ENCODE data around the gene SPDYE3.
"Not testable (repeated sequence)": the region's sequence is repeated elsewhere in the genome, so short reads cannot be mapped to it uniquely, and the experiment has no call there.

SPDYE3 gene, protein sequence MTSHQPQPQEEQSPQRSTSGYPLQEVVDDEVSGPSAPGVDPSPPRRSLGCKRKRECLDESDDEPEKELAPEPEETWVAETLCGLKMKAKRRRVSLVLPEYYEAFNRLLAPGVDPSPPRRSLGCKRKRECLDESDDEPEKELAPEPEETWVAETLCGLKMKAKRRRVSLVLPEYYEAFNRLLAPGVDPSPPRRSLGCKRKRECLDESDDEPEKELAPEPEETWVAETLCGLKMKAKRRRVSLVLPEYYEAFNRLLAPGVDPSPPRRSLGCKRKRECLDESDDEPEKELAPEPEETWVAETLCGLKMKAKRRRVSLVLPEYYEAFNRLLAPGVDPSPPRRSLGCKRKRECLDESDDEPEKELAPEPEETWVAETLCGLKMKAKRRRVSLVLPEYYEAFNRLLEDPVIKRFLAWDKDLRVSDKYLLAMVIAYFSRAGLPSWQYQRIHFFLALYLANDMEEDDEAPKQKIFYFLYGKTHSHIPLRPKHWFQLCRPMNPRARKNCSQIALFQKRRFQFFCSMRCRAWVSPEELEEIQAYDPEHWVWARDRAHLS

DNA sequence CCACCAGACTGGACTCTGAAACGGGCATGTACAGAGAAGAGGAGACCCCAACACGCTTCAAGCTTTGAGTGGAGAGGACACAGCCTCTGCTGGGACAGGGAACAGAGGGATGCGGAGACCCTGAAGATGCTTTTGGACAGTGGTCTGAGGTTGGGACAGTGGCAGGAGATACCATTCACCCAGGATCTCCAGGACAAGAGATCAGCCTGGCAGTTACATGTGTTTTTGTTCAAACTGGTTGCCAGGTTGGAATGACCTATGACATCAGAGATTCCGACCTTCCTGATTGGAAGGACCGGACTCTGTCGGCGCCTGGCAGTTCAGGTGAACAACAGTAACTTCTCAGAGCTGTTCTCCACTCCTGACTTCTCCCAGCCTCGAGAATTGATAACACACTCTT, at the start of gene SPDYE3:
SPDYE3 (plus strand) TSS at position 301 of the 400 bp plus-strand sequence. CDS start 184 bp downstream, outside the sequence.
- DNase-seq (ENCODE audit: low read depth): not testable (repeated sequence)

DNA sequence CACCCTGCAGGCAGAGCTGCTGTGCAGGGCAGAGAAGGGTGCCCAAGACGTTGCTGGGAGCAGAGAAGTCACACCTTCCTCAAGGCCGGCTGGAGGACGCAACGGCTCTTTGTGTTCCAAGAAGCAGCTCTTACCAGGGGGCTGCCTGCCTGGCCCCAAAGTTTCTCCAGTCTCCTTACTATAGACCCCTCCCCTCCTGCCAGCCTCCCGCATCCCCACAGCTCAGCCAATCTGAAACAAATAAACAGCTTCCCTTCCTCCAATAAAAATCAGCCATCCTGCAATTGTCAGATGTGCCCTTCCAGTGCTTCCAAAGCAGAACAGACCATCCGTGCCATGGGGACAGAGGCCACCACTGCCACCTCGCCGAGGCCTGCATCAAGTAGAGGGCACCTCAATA, 47.5 kb upstream of the SPDYE3 start:
- not testable (repeated sequence) for DNase-seq (ENCODE audit: low read depth)

DNA sequence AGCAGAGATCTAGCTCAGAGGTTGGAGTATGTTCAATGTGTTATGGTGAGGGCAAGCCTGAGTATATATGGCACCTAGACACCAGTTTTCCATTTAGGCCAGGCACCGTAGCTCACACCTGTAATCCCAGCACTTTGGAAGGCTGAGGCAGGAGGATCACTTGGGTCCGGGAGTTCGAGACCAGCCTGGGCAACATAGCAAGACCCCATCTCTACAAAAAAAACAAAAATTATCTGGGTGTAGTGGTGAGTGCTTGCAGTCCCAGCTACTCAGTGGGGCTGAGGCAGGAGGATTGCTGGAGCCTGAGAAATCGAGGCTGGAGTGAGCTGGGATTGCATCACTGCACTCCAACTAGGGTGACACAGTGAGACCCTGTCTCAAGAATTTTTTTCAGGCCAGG, 44.6 kb upstream of the SPDYE3 start:
- DNase-seq (ENCODE audit: low read depth): not testable (repeated sequence)

DNA sequence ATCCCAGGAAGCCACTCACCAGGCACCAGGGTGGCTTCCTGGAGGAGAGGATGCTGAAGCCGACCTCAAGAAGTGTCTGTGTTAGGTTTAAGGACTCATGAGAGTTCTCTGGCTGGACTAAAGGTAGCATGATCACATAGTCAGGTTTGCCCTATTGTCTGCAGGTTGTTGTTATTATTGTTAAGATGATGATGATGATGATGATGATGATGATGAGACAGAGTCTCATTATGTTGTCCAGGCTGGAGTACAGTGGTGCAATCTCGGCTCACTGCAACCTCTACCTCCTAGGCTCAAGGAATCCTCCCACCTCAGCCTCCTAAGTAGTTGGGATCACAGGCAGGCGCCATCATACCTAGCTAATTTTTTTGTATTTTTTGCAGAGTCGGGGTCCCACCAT, 43.3 kb upstream of the SPDYE3 start:
- not testable (repeated sequence) for DNase-seq (ENCODE audit: low read depth)

DNA sequence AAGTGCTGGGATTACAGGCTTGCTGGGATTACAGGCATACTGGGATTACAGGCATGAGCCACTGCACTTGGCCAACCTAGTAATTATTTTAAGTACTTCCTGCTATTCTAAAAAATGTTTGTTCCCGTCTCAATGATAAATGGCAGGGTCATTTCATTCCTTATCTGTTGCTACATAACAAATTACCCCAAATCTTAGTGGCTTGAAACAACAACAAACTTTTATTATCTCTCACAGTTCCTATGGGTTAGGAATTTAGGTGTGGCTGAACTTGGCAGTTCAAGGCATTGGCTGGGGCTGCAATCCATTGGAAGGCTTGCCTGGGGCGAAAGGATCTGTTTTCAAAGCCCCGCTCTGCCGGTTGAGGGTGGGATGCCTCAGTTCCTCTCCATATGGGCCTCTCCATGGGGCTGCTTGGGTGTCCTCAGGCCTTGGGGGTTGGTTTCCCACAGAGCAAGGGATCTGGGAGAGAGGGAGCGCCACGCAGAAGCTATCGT, 42.8 kb upstream of the SPDYE3 start:
- DNase-seq (ENCODE audit: low read depth): not testable (repeated sequence)

DNA sequence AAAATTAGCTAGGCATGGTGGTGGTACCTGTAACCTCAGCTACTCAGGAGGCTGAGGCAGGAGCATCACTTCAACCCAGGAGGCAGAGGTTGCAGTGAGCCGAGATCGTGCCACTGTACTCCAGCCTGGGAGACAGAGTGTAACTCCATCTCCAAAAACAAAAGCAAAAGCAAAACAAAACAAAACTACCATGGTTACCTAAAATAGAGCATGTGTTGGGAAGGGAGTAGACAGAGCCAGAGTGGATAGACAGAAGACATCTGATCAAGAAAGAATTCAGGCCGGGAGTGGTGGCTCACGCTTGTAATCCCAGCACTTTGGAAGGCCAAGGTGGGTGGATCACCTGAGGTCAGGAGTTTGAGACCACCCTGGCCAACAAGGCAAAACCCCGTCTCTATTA, 41.7 kb upstream of the SPDYE3 start:
- DNase-seq (ENCODE audit: low read depth): not testable (repeated sequence)

DNA sequence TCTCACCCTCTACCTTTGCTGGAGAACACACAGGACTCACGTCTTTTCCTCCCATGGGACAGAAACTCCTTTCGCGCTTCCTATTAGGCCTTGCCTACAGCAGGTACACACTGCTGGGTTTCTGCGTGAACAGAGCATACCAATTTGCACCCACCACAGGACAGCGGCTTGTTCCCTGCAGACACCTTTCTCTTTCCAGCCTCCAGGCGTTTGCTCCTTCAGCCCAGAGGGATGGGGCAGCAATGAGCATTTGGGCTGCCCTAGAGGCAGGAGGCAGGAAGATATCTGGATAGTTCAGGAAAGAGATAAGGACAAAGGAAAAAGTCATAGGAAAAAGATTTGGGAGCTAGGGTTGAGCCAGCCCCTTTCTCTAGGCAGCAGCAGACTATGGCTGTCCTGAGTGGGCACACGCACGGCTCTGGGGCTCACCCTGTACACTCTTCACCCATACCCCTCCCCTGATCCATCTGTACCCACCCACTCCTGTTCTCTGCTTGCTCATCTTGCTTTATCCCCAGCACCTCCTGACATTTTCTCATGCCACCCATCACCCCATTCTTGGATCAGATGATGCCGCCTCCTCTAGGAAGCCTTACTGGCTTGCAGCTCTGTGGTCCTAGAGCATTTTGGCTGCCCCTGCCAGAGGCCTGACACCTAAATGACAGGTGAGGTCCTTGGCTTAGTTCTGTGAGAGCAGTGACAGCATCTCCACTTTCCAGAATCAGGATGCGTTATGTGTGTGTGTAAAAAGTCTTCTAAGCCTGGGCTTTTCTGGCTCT, 40.7 kb upstream of the SPDYE3 start:
- no peak for DNase-seq (ENCODE audit: low read depth)

DNA sequence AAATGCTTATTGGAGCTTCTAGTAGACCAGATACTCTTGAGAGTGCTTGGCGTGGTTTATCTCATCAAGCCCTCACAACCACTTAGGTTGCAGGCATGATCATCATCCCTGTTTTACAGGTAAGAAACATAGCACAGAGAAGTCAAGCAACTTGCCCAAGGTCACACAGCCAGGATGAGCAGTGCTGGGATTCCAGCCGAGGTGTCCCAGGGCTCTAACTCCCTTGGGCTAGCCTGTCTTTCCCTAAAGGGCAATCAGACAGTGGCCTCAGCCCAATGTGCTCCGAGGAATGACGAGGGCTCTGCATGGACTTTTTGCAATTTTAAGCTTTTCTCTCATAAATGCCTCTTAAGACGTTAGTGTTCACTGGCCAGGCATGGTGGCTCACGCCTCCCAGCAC, 39.9 kb upstream of the SPDYE3 start:
- DNase-seq (ENCODE audit: low read depth): no peak

DNA sequence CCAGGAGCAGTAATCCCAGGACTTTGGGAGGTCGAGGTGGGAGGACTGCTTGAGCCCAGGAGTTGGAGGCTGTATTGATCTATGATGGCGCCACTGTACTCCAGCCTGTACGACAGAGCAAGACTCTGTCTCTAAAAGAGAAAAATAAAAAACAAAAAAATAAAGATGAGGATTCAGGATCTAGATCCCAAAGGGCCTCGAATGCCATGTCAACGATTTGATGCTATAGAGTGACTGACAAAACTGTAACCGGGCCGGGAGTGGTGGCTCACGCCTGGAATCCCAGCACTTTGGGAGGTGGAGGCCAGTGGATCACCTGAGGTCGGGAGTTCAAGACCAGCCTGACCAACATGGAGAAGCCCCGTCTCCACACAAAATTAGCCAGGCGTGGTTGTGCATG, 38.6 kb upstream of the SPDYE3 start:
- not testable (repeated sequence) for DNase-seq (ENCODE audit: low read depth)

DNA sequence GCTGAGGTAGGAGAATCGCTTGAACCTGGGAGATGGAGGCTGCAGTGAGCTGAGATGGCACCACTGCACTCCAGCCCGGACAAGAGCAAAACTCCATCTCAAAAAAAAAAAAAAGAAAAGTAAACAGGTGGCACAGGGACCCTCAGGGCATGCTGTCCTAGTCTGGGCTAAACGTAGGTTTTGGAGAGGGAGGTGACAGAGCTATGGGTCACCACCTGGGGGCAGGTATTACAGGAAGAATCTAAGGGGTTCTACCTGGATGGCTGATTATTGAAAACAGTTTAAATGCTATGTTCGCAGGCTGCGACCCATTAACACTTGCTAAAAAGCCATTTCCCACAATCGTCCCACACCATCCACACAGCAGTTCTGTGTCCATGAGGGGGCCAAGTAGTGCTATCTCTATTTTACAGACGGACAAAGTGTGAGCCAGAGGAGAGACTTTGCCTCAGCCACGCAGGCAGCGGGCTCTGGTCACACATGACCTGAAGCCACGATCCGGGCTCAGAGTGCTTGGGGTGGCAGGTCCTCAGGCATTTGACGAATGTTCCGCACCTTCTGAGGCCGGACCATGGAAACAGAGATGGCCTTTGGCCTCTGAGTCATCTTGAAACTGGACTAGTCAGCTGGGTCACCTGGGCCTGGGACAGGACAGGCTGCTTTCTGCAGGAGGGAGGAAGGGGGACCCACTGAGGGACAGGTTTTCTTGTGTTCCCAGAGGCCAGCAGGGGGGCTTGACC, 38.0 kb upstream of the SPDYE3 start:
- DNase-seq (ENCODE audit: low read depth): not testable (repeated sequence)

DNA sequence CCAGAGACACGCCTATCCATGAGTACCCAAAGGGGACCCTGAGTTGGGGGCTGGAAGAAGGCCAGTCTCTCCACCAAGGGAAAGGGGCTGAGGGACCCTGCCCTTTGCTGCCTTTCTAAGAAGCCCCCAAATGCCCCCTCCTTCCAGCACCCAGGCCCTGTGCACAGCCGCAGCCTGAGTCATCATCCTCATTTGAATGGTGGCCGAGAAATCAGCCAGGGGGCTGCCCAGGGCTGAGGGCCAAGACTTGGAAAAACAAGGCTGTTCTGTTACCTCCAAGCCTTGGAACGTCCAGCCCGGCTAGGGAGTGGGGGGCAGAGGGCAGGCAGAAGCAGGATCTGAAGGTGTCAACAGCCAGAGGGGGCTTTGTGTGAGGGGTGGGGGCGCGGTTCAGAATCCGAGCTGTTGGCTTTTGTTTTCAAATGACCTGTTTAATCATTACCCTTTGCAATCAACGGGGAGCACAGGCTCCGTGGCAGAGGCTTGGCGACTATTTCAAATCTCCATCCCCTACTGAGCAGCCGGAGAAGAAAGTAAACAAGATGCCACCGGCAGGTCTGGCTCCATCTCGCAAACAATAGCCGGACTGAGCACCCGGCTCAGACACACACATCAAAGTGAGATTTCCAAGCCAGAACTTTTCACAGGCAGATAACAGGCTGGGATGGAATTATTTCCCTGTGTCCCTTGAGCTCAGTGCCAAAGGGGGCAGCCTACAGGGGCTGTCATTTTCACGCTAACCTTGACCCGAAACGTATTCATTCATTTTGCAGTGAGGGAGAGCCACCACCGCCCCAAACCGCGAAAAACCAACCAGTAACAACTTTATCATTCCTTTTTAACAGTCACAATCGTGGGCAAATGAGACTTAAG, 37.2 kb upstream of the SPDYE3 start:
- not testable (repeated sequence) for DNase-seq (ENCODE audit: low read depth)

DNA sequence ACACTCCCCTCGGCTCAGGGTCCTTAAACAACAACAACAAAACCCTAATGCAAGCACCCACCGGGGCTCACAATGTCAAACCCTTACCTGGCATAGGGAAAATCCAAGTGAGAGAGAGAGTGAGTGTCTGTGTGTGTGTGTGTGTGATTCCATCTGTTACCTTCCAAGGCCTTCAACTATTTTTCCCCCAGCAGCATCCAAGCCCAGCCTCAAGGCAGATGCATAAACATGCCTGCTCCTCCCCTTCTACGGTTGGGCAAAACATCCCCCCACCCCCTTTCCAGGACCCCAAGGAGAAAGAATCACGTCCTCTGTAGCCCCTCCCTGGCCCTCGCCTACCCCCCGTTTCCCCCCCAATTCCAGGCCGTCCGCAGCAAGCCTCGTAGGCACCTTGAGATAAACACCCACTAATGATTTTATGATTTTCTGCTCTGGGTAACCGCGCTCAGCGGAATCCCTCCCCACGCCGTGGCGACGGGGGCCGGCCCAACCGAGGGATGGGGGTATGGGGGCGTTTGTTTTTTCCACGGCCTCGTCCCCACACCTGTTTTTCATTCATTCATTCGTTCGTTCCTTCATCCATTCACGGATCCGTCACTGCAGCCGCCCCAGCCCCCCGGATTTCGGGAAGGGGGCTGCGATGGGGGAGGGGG, 36.4 kb upstream of the SPDYE3 start:
- not testable (repeated sequence) for DNase-seq (ENCODE audit: low read depth)

DNA sequence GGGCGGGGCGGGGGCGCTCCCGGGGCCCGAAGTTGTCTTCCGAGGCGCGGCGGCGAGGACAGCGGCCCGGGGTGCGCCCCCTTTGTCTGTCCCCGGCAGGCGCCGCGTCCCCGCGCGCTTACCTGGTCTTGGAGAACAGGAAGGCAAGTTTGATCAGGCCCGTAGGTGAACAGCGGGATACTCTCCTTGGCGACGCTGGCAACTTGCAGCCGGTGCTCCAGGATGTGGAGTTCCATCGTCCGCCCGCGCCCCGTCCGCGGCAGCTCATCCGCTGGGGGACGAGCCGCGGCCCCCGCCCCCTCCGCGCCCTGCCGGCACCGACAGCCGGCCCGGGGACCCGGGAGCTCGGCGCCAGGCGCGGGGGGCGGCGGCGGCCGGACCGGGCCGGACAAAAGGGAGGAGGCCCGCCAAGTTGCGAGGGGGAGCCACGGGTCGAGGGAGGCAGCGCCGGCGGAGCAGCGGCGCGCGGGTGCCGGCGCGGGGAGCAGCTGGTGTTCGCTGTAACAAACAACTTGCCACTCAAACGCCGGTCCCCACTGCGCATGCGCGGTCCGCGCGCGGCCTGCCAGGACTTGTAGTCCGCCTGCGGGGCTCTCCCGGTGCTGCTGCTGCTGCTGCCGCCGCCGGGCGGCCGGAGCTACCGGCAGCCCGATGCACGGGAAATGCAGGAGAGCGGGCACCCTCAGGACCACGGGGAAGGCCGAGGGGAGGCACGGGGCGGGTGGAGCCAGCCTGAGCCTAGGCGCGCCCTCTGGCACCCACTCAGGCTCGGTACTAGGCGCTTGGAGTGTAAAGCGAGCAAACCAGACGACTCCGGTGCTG, 35.6 kb upstream of the SPDYE3 start:
- DNase-seq (ENCODE audit: low read depth): peak; percentile 87

DNA sequence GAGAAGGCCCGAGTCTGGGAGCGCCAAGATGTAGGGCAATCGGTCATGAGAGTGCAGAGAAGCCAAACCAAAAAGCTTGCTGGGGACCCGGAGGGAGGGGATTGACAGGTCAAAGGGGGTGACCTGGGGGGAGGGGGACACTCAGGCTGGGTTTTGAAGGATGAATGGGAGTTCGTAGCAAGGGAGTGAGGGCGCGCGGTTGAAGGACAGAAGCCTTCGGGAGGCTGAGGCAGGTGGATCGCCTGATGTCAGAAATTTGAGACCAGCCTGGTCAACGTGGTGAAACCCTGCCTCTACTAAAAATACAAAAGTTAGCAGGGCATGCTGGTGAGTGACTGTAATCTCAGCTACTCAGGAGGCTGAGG, 35.0 kb upstream of the SPDYE3 start:
- not testable (repeated sequence) for DNase-seq (ENCODE audit: low read depth)

DNA sequence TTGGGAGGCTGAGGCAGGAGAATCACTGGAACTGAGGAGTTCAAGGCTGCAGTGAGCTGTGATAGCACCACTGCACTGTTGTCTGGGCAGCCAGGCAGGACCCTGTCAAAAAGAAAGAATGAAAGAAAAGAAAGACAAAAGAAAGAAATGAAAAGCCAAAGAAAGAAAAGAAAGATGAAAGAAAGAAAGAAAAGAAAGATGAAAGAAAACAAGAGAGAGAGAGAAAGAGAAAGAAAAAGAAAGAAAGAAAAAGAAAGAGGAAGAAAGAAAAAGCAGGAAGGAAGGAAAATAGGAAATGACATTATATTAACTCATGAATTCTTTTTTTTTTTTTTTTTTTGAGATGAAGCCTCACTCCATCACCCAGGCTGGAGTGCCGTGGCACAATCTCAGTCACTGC, 32.4 kb upstream of the SPDYE3 start:
- no peak for DNase-seq (ENCODE audit: low read depth)

DNA sequence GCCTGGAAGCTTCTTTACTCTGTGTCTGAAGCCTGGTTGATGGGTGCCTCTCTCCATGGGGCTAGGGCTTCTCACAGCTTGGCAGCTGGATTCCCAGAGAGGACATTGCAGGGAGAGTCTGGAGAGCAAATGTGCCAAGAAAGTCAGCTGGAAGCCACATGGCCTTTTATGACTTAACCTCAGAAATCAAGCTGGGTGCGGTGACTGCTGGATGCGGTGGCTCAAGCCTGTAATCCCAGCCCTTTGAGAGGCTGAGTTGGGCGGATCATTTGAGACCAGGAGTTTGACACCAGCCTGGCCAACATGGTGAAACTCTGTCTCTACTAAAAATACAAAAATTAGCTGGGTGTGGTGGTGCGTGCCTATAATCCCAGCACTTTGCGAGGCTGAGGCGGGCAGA, 31.4 kb upstream of the SPDYE3 start:
- not testable (repeated sequence) for DNase-seq (ENCODE audit: low read depth)

DNA sequence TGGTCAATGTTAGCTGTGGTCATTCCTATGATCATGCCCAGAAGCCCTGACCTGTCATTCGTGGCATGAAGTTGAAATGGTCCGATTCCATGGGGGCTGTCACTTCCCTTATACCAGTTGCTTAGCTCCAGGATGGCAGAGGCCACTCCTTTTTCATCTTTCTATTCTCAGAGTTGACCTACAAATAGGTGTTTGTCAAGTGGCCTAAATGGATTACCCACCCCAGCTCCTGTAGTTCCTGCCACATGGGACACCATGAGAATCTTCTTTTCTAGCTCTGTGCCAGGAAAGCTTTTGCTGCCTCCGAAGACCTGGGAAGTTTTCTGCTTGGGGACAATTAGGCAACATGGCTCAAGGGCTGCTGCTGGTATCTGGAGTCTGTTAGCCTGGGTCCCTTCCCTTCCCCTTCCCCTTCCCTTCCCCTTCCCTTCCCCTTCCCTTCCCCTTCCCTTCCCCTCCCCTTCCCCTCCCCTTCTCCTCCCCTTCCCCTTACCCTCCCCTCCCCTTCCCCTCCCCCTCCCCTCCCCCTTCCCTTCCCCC, 25.4 kb upstream of the SPDYE3 start:
- DNase-seq (ENCODE audit: low read depth): not testable (repeated sequence)

DNA sequence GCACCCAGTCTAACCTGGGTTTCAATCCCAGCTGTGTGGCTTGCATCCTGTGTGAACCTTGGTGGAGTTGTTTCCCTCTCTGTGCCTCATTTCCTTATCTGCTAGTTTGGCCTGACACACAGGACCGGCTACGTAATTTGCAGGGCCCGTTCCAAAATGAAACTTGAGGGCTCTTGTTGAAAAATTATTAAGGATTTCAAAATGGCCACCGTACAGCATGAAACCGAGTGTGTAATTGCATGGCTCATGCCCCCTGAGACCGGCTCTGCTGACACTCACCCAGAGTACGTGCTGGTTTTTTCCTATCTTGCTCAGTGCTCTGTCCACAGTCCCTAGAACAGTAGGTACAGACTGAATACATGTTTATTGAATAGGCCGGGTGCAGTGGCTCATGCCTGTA, 24.4 kb upstream of the SPDYE3 start:
- not testable (repeated sequence) for DNase-seq (ENCODE audit: low read depth)
